ENCODE data around the gene ADGRB3.
"Not testable (repeated sequence)": the region's sequence is repeated elsewhere in the genome, so short reads cannot be mapped to it uniquely, and the experiment has no call there.

ADGRB3 gene

GRCh38 chr6:68650142-68650541 is 15.1 kb downstream of the ADGRB3 start:
- DNase-seq = no peak

GRCh38 chr6:68651011-68651985 is 16.2 kb downstream of the ADGRB3 start:
- DNase-seq = no peak

GRCh38 chr6:68652117-68652536 is 17.0 kb downstream of the ADGRB3 start:
- no peak for DNase-seq

DNA sequence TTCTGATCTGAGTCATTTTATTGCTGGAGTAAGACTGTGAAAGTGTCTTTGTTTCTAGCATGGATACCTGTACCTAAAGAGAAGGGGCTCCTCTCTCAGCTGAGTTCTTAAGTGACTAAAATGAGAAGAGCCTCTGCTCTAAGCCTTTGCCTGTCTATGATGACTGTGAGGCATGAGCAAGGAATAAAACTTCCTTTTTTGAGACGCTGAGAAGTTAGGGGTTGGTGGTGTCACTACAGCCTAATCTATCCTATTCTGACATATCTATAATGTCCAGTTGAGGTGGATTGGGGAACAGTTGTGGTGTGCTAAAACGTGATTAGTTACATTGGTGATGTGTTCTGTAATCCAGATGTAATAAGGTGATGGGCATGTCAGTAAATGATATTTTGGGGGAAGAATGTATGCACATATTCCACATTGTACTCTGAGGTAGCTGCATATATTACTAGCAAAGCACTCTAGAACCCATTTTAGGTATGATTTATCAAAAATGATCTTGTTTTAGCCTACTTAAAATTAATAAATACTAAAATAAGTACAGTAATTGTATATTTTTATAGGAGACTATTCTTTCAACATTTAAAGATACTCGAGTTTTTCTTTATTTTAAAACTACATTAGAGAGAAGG is 18.1 kb downstream of the ADGRB3 start:
- DNase-seq = no peak

GRCh38 chr6:68653706-68654089 is 18.6 kb downstream of the ADGRB3 start:
- DNase-seq = no peak

DNA sequence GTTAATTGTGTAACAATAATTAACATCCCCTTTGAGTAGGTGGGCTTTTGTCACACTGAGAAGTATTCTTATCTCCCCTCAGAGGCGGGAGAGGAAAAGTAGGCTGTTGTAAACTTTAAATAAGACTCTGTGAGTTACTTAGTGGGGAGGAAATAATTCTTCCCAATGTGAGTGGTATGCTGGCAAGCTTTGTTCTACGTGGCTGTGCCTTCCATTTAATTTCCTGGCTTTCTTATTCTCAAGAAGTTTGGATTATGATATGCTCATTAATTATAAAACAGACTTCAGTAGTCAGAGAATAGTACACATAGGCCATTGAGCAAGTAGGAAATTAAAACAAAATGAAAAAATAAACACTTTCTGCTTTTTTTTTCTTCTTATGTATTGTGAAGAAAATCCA is 19.1 kb downstream of the ADGRB3 start:
- DNase-seq = no peak

GRCh38 chr6:68655028-68655427 is 19.9 kb downstream of the ADGRB3 start:
- no peak for DNase-seq

GRCh38 chr6:68657374-68658139 is 22.5 kb downstream of the ADGRB3 start:
- DNase-seq = no peak

GRCh38 chr6:68658338-68658737 is 23.3 kb downstream of the ADGRB3 start:
- DNase-seq = no peak

GRCh38 chr6:68673255-68673654 is 38.2 kb downstream of the ADGRB3 start:
- DNase-seq = no peak

GRCh38 chr6:68675548-68675947 is 40.5 kb downstream of the ADGRB3 start:
- no peak for DNase-seq

DNA sequence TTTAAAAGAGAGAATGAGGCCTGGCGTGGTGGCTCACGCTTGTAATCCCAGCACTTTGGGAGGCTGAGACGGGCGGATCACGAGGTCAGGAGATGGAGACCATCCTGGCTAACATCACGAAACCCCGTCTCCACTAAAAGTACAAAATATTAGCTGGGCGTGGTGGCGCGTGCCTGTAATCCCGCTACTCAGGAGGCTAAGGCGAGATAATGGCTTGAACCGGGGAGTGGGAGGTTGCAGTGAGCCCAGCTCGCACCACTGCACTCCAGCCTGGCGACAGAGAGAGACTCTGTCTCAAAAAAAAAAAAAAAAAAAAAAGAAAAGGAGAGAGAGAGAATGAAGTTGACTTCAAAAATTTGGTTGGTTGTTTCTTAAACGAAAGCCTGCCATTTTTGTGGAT is 41.0 kb downstream of the ADGRB3 start:
- DNase-seq = not testable (repeated sequence)

DNA sequence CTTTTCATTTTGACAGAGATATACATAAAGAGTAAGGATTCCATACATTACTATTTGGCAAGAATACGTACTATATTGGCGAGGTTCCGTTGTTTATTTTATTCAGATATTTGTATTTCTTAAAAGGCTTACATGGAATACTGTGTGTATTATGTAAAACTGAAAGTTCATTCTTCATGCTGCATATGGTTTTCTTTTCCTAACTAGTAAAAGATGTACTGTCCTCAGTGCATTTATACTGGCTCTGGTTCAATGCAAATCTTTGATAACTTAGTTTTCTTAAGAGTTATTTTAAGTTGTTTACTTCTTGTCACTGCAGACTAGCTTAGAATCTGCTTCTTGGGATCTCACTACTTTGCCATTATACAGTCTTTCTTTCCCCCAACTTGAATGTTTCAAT is 42.0 kb downstream of the ADGRB3 start:
- peak; percentile 49 for DNase-seq

DNA sequence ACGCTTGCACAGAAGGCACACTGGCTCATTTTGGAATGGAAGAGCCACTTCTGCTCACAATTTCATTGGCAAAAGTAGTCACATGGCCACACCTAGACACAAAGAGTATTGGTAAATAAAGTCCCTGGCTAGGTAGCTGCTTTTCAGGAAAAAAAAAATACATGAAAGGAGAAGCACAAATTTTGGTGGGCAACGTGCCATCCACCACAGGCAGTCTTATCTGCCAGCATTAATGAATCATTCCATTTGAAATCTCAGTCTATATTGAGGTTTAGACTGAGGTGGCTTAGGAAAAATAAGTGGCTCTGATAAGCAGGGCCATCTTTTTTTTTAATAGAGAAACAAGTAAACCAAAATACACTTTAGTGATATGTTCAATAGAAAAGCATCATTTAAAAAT is 44.3 kb downstream of the ADGRB3 start:
- no peak for DNase-seq

DNA sequence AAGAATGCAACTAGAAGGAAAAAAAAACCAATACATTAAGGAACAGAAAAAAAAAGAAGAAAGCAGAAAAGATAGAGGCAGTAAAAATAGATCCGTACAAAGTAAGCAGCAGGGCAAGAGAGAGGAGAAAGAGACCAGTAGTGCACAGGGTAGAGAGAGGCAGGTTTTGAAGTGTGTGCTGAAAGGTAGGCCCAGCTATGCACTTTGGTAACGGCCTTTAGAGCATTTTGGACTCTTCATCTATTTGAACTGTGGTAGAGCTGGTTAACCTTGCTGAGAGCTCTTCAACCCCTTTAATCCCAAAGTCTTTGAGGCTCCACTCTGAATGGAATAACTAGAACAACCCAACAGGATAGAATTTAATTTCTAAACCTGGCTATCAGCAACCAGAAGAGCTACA is 45.2 kb downstream of the ADGRB3 start:
- no peak for DNase-seq

GRCh38 chr6:68689910-68690309 is 54.8 kb downstream of the ADGRB3 start:
- DNase-seq = no peak

DNA sequence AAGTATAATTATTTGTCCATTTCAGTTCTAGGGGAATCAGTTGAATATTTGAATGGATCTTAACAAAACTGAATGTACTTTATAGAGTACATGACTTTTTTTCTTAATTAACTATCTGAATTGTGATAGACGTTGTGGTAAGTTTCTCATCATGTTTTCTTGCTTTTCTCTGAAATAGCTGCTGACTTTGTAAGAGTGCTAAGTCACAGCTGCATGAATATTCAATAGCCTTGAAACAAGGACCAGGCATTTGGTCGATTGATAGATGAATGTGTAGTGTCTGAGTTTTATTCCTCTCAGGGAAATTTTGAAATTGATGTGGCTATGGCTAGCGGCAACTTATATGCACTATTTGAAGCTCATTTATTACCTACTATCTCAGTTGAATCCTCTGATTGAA is 56.0 kb downstream of the ADGRB3 start:
- no peak for DNase-seq

DNA sequence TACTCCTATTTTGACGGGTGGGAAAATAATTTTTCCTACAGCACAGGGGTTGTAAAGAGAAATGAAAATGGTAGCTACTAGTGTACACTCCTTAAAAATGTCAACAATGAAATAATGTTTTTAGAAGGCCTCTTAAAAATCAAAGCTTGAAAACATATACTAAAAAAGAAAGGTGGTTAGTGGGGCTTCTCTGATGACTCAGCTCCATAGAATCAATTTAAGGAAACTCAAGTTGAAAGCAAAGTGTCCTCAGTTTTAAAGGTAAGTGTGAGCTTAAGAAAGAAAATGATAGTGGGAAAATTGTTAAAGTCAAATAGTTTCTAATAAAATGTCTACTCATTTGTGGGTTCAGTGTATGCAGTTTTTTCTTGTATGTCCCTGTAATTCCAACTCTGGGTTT is 58.2 kb downstream of the ADGRB3 start:
- no peak for DNase-seq

GRCh38 chr6:68695403-68695802 is 60.3 kb downstream of the ADGRB3 start:
- DNase-seq = no peak

GRCh38 chr6:68695838-68696237 is 60.8 kb downstream of the ADGRB3 start:
- no peak for DNase-seq

GRCh38 chr6:68697394-68697793 is 62.3 kb downstream of the ADGRB3 start:
- no peak for DNase-seq

DNA sequence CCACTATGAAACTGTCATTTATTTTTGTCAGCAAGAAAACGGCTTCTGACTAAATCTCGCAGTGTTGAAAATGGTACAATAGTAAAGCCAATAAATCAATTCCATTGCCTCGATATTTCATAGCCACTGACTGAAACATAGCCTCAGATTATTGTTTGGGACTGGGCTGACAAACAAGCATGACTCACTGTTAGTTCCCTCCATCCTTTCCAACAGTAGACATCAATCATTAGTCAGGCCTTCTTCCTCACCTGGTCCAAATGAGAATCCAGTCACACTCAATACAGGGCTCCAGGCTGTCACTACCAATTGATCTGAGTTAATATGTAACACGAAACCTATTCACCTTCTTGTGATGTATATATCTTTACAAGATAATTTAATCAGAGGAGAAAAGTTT is 66.1 kb downstream of the ADGRB3 start:
- no peak for DNase-seq

- DNase-seq = no peak
These were observed 69.4 kb downstream of the ADGRB3 start for GRCh38 chr6:68704485-68704884.

DNA sequence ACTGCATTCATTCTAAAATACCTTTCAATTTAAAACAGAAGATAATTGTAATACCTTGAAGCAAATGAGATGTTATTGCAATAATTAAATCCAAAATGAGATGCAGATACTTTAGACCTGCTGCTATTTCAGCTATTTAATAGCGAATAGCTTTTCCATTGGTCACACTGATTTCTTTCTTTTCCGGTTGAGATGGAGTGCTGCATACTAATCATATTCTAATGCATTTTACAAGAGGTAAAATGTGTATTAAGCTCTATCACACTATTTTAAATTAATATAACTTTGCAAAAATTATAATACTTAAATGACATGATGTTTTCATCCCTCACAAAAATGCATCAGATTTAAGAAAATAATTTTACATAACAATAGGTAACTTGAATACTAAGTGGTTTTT is 74.0 kb downstream of the ADGRB3 start:
- no peak for DNase-seq

Data from eye (tissue), 1 donor.